Smooth muscle cell (in vitro differentiated cells): ENCODE results near the gene MACF1. TPM values are rescaled to one million over a fixed set of nuclear protein-coding genes. Genes with fewer than 3 reads are reported as not detected.

Experiments used
- DNase-seq: peaks from one replicate; lab custom pipeline; 2025; ENCODE audit not compliant: unreplicated experiment; lab: John Stamatoyannopoulos, UW
- H2AFZ ChIP-seq: fragments of 200-600 bp; sonication (generic); 2 replicates; pipeline ENCODE4 v1.6.0; 2016; ENCODE audit warnings: antibody characterized with exemption, low read depth, mild to moderate bottlenecking
- H3F3A ChIP-seq: fragments of 200-600 bp; sonication (generic); 2 replicates; pipeline ENCODE4 v1.6.0; 2017; ENCODE audit warnings: antibody characterized with exemption, low read depth
- H3K27ac ChIP-seq: fragments of 200-600 bp; sonication (generic); 2 replicates; pipeline ENCODE4 v1.5.1; 2016; ENCODE audit warnings: low read depth, mild to moderate bottlenecking
- H3K27me3 ChIP-seq: fragments of 200-600 bp; sonication (generic); 2 replicates; pipeline ENCODE4 v1.6.1; 2016; ENCODE audit warnings: low read depth, mild to moderate bottlenecking
- H3K36me3 ChIP-seq: fragments of 200-600 bp; sonication (generic); 2 replicates; pipeline ENCODE4 v1.5.1; 2016; ENCODE audit warnings: low read depth
- H3K4me1 ChIP-seq: fragments of 200-600 bp; sonication (generic); 2 replicates; pipeline ENCODE4 v1.5.1; 2016; ENCODE audit warnings: low read depth
- H3K4me2 ChIP-seq: fragments of 200-600 bp; sonication (generic); 2 replicates; pipeline ENCODE4 v1.6.0; 2016; ENCODE audit warnings: mild to moderate bottlenecking
- H3K4me3 ChIP-seq: fragments of 200-600 bp; sonication (generic); 2 replicates; pipeline ENCODE4 v1.5.1; 2016; ENCODE audit warnings: mild to moderate bottlenecking
- H3K79me2 ChIP-seq: fragments of 200-600 bp; sonication (generic); 2 replicates; pipeline ENCODE4 v1.6.0; 2016; ENCODE audit warnings: low read depth, mild to moderate bottlenecking
- H3K9ac ChIP-seq: fragments of 200-600 bp; sonication (generic); 2 replicates; pipeline ENCODE4 v1.6.0; 2016; ENCODE audit warnings: low read depth
- H3K9me3 ChIP-seq: fragments of 200-600 bp; sonication (generic); replicated peaks from 2 replicates; pipeline ENCODE4 v1.5.1; 2016; ENCODE audit warnings: low read depth
- H4K20me1 ChIP-seq: fragments of 200-600 bp; sonication (generic); 2 replicates; pipeline ENCODE4 v1.6.0; 2016; ENCODE audit warnings: low read depth
- CTCF ChIP-seq: fragments of 200-600 bp; sonication (generic); IDR thresholded peaks from 2 replicates; pipeline ENCODE4 v1.5.1; 2017; ENCODE audit warnings: borderline replicate concordance, mild to moderate bottlenecking, antibody characterized with exemption; ENCODE audit not compliant: insufficient read depth, poor library complexity, severe bottlenecking
- WGBS: methylation state at CpG from one replicate; pipeline ENCODE4 v1.1.7; 2016; ENCODE audit warnings: low lambda C conversion rate; 5-methylcytosine and 5-hydroxymethylcytosine counted together
- polyA plus RNA-seq: library from polyadenylated mRNA; unstranded; fragments of >200 nt; fragmentation: Nextera tagmentation; extraction: Ambion mirVana; gene quantifications from 2 replicates; pipeline ENCODE4 v1.2.1, GENCODE V29; 2016
- total RNA-seq: library from RNA; depleted of rRNA; stranded (reverse); fragments of >200 nt; gene quantifications from 2 replicates; pipeline ENCODE4 v1.2.3, GENCODE V29; 2014

Gene MACF1
- total and polyA plus RNA-seq, 2 experiments from 2014 or later = 36.9 to 195 TPM

GRCh38 chr1:39450956-39451606, 246.6 kb downstream of the MACF1 start:
- no peaks in the 10 kb centered on the region for H3F3A ChIP-seq
- WGBS = 94% methylated on average over 10 of the region's 10 CpGs
- no peak overlapping the region for H3K9ac ChIP-seq
- H4K20me1 ChIP-seq = peaks cover 9% of the 10 kb centered on the region
- no peak overlapping the region for H2AFZ ChIP-seq
- H3K36me3 ChIP-seq = peaks cover 69% of the 10 kb centered on the region
- H3K27ac ChIP-seq = no peak overlapping the region
- H3K4me1 ChIP-seq = no peaks in the 10 kb centered on the region
- H3K4me2 ChIP-seq = no peak overlapping the region
- no peaks in the 10 kb centered on the region for H3K27me3 ChIP-seq
- H3K9me3 ChIP-seq = no peaks in the 10 kb centered on the region
- H3K4me3 ChIP-seq = no peak overlapping the region
- DNase-seq = no peak
- no peak for TF ChIP-seq CTCF
- no peaks in the 10 kb centered on the region for H3K79me2 ChIP-seq

- Histone ChIP-seq H3K36me3 (peaks cover 63% of the 10 kb centered on the region), H3K4me3 (no peak overlapping the region), H3K27ac (no peak overlapping the region), H3K9ac (no peak overlapping the region), H3K4me2 (no peak overlapping the region), H3K27me3 (no peaks in the 10 kb centered on the region), H2AFZ (no peak overlapping the region), H4K20me1 (peaks cover 7% of the 10 kb centered on the region), H3K79me2 (no peaks in the 10 kb centered on the region), H3F3A (no peaks in the 10 kb centered on the region), H3K4me1 (no peaks in the 10 kb centered on the region), H3K9me3 (no peaks in the 10 kb centered on the region)
- 98% methylated on average over 7 of the region's 7 CpGs for WGBS
- no peak for TF ChIP-seq CTCF
- DNase-seq = no peak
These were observed 247.6 kb downstream of the MACF1 start for GRCh38 chr1:39452081-39452480.

DNA sequence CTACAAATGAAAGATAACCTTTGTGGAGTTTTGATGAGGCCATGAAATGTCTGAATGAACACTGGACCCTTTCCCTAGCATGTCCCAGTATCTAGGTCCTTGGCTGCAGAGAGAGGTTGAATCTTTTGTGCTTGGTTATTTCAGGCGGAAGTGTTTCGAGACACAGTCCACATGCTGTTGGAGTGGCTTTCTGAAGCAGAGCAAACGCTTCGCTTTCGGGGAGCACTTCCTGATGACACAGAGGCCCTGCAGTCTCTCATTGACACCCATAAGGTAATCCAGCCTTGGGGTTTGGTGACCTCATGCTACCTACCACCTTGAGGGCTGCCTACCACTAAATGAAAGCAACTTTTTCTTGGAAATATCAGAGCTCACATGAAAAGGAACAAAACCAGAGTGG, 248.0 kb downstream of the MACF1 start:
- peaks cover 62% of the 10 kb centered on the region for H3K36me3 ChIP-seq
- H3K79me2 ChIP-seq = no peaks in the 10 kb centered on the region
- no peaks in the 10 kb centered on the region for H3K27me3 ChIP-seq
- H4K20me1 ChIP-seq = peaks cover 7% of the 10 kb centered on the region
- H3K9me3 ChIP-seq = no peaks in the 10 kb centered on the region
- H3K4me1 ChIP-seq = no peaks in the 10 kb centered on the region
- no peak overlapping the region for H3K27ac ChIP-seq
- H3K4me3 ChIP-seq = no peak overlapping the region
- no peaks in the 10 kb centered on the region for H3F3A ChIP-seq
- no peak for DNase-seq
- 97% methylated on average over 5 of the region's 5 CpGs for whole genome bisulfite sequencing
- TF ChIP-seq CTCF = no peak
- no peak overlapping the region for H2AFZ ChIP-seq
- H3K9ac ChIP-seq = no peak overlapping the region
- no peak overlapping the region for H3K4me2 ChIP-seq

DNA sequence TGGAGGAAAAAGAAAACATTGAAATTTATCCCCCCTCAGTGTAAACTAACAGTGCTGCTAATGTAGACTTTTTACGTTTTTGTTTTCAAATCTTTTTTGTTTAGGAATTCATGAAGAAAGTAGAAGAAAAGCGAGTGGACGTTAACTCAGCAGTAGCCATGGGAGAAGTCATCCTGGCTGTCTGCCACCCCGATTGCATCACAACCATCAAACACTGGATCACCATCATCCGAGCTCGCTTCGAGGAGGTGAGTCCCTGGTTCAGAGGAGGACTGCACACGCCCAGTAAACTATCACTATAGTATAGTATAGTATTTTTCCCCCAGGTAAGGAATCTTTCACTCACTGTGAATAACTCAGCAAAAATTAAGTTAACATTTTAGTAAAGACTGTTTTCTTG, 249.1 kb downstream of the MACF1 start:
- 98% methylated on average over 8 of the region's 8 CpGs for WGBS
- H3K27me3 ChIP-seq = no peaks in the 10 kb centered on the region
- DNase-seq = no peak
- H3K9ac ChIP-seq = no peak overlapping the region
- H3K36me3 ChIP-seq = peaks cover 57% of the 10 kb centered on the region
- no peaks in the 10 kb centered on the region for H3K79me2 ChIP-seq
- no peak overlapping the region for H3K27ac ChIP-seq
- no peaks in the 10 kb centered on the region for H3K4me1 ChIP-seq
- no peak overlapping the region for H2AFZ ChIP-seq
- no peak overlapping the region for H3K4me2 ChIP-seq
- no peaks in the 10 kb centered on the region for H3F3A ChIP-seq
- TF ChIP-seq CTCF = no peak
- no peaks in the 10 kb centered on the region for H3K9me3 ChIP-seq
- no peak overlapping the region for H3K4me3 ChIP-seq
- peaks cover 7% of the 10 kb centered on the region for H4K20me1 ChIP-seq
